B cell (primary cell): ENCODE data around the gene GIGYF1. TPM values are rescaled to one million over a fixed set of nuclear protein-coding genes. Genes with fewer than 3 reads are reported as not detected.
"Not testable (repeated sequence)": the region's sequence is repeated elsewhere in the genome, so short reads cannot be mapped to it uniquely, and the experiment has no call there.

Experiments used
- ATAC-seq: fragments of 200-7000 bp; cut with Tn5 transposase; one replicate; pipeline ENCODE4 v1.10.0; 2021; ENCODE audit warnings: low read depth, mild to moderate bottlenecking, moderate number of reproducible peaks, moderate library complexity
- CTCF ChIA-PET: fragments of 350-600 bp; sonication (Branson Sonifier 250); formaldehyde crosslinking; loops from one replicate; lab custom pipeline; 2021; ENCODE audit warnings: antibody characterized with exemption, inconsistent platforms; lab: Charles Lee
- POLR2A ChIA-PET: fragments of 350-600 bp; sonication (Branson Sonifier 250); formaldehyde crosslinking; loops from one replicate; lab custom pipeline; 2021; ENCODE audit warnings: antibody characterized with exemption; lab: Charles Lee
- DNase-seq: peaks from one replicate; pipeline ENCODE4 v3.0.0; 2013
- H2AFZ ChIP-seq: 2 replicates; pipeline ENCODE4 v1.6.1; 2012; ENCODE audit warnings: mild to moderate bottlenecking, low read depth, low read length; ENCODE audit not compliant: insufficient read depth, poor library complexity, severe bottlenecking
- H3K27ac ChIP-seq, 2 donors: 1 replicate in 1 of 2; 2 replicates in 1 of 2; pipeline ENCODE4 v1.5.1; 2012 to 2013; ENCODE audit warnings: low read length in 2 of 2, mild to moderate bottlenecking in 2 of 2, moderate library complexity in 1 of 2
- H3K27me3 ChIP-seq, 4 experiments: fragments of 200-600 bp in 1 of 4; sonication (generic) in 1 of 4; replicated peaks in 1 of 4; 1 replicate in 2 of 4; 2 replicates in 2 of 4; pipeline versions ENCODE4 v1.6.1 to v1.7.0; 2013 to 2016; ENCODE audit warnings: low read length in 3 of 4, mild to moderate bottlenecking in 2 of 4, mixed read lengths in 1 of 4, moderate library complexity in 1 of 4; ENCODE audit not compliant: insufficient read depth in 4 of 4, control insufficient read depth in 3 of 4; ENCODE audit errors: control extremely low read depth in 1 of 4
- H3K36me3 ChIP-seq, 2 experiments: replicated peaks in 1 of 2; 1 replicate in 1 of 2; 2 replicates in 1 of 2; pipeline versions ENCODE4 v1.6.1 to v1.7.1; 2013; ENCODE audit warnings: low read length in 1 of 2; ENCODE audit not compliant: insufficient read depth in 2 of 2, control insufficient read depth in 1 of 2; ENCODE audit errors: control extremely low read depth in 1 of 2, extremely low read depth in 1 of 2
- H3K4me1 ChIP-seq, 2 donors: fragments of 200-600 bp in 1 of 2; sonication (generic) in 1 of 2; 1 replicate in 1 of 2; 2 replicates in 1 of 2; pipeline versions ENCODE4 v1.5.1 to v1.6.1; 2013 to 2017; ENCODE audit warnings: low read length in 2 of 2; ENCODE audit not compliant: control insufficient read depth in 2 of 2, insufficient read depth in 2 of 2
- H3K4me2 ChIP-seq: replicated peaks from 2 replicates; pipeline ENCODE3; 2012; ENCODE audit warnings: mild to moderate bottlenecking, low read depth, low read length; ENCODE audit not compliant: poor library complexity, severe bottlenecking
- H3K4me3 ChIP-seq, 5 experiments: fragments of 200-600 bp in 1 of 5; sonication (generic) in 1 of 5; 1 replicate in 3 of 5; 2 replicates in 2 of 5; pipeline versions ENCODE4 v1.5.1 to v1.7.0; 2011 to 2016; ENCODE audit warnings: low read length in 4 of 5, mild to moderate bottlenecking in 4 of 5, low read depth in 2 of 5, control low read depth in 1 of 5, moderate library complexity in 1 of 5; ENCODE audit not compliant: insufficient read depth in 1 of 5; ENCODE audit errors: control extremely low read depth in 1 of 5, extremely low read depth in 1 of 5
- H3K79me2 ChIP-seq: fragments of 200-600 bp; sonication (generic); one replicate; pipeline ENCODE4 v1.6.0; 2016; ENCODE audit warnings: low read length; ENCODE audit not compliant: control insufficient read depth, insufficient read depth
- H3K9ac ChIP-seq: fragments of 200-600 bp; sonication (generic); 2 replicates; pipeline ENCODE4 v1.6.1; 2017; ENCODE audit warnings: mild to moderate bottlenecking, low read length, moderate library complexity
- H3K9me3 ChIP-seq, 3 donors: one replicate each; pipeline versions ENCODE4 v1.6.1 to v1.7.1; 2013; ENCODE audit warnings: low read length in 2 of 3; ENCODE audit not compliant: control insufficient read depth in 2 of 3, insufficient read depth in 1 of 3; ENCODE audit errors: control extremely low read depth in 1 of 3
- H4K20me1 ChIP-seq: 2 replicates; pipeline ENCODE4 v1.6.0; 2012; ENCODE audit warnings: mild to moderate bottlenecking, low read length; ENCODE audit not compliant: insufficient read depth, control insufficient read depth, poor library complexity, severe bottlenecking
- H3K27ac Mint-ChIP-seq: one replicate; pipeline ENCODE4 v1.8.0; 2021; ENCODE audit warnings: mixed read lengths
- H3K27me3 Mint-ChIP-seq: one replicate; pipeline ENCODE4 v1.8.0; 2021; ENCODE audit warnings: mixed read lengths
- H3K4me1 Mint-ChIP-seq: one replicate; pipeline ENCODE4 v1.8.0; 2021; ENCODE audit warnings: mixed read lengths
- H3K4me3 Mint-ChIP-seq: one replicate; pipeline ENCODE4 v1.8.0; 2021; ENCODE audit warnings: mixed read lengths
- H3K9me3 Mint-ChIP-seq: one replicate; pipeline ENCODE4 v1.8.0; 2022; ENCODE audit warnings: mixed read lengths; ENCODE audit not compliant: insufficient read depth
- EZH2 ChIP-seq: IDR thresholded peaks from 2 replicates; pipeline ENCODE4 v1.6.1; 2012; ENCODE audit warnings: borderline replicate concordance, low read depth, mild to moderate bottlenecking, moderate library complexity, low read length; ENCODE audit not compliant: insufficient read depth, poor library complexity, severe bottlenecking
- WGBS: methylation state at CpG from one replicate; pipeline ENCODE4 v1.1.5; 2013; ENCODE audit warnings: missing lambda C conversion rate; ENCODE audit not compliant: insufficient coverage; 5-methylcytosine and 5-hydroxymethylcytosine counted together
- intact Hi-C: fragments of 100-400 bp; cut with micrococcal nuclease; formaldehyde crosslinking; loops from one replicate; pipeline ENCODE4 v1.10.0; 2022
- polyA plus RNA-seq: library from polyadenylated mRNA; depleted of rRNA; stranded (reverse); fragments of >200 nt; gene quantifications from 2 replicates; pipeline ENCODE4 v1.2.3, GENCODE V29; 2012
- total RNA-seq, 2 donors: library from RNA; stranded (reverse); fragments of 120-200 nt in 1 of 2; gene quantifications; 1 replicate in 1 of 2; 2 replicates in 1 of 2; pipeline versions ENCODE4 v1.2.3 to v1.2.4, GENCODE V29; 2013 to 2022
- TF ChIP-seq, protein P1 (sequence below): fragments of 200-600 bp; IDR thresholded peaks from one replicate; pipeline ENCODE4 v1.8.0; 2022; ENCODE audit warnings: antibody characterized with exemption, mild to moderate bottlenecking

GIGYF1 gene
- total and polyA plus RNA-seq, 2 donors (not counting 1 experiment from before 2014, with no cell fraction given): 45.9 to 134 TPM

DNA sequence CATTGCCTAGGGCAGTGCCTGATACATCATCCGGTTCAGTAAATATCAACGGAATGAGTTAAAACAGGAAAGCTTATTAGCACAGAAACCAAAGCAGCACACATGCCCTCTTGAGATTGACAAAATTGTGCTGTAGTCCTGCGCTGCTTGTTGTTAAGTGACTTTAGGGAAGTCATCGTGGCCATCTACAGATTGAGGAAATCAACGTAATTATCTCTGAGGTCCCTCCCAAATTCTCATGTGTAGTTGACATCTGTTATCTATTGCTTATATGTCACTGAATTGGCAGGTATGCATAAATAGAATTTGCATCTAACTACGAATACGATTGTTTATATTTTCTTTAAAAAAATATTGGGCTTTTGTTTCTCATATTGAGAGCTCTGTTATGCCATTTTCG lies 24.0 kb downstream of the GIGYF1 start:
- no peak for TF ChIP-seq EZH2
- TF ChIP-seq, protein P1, sequence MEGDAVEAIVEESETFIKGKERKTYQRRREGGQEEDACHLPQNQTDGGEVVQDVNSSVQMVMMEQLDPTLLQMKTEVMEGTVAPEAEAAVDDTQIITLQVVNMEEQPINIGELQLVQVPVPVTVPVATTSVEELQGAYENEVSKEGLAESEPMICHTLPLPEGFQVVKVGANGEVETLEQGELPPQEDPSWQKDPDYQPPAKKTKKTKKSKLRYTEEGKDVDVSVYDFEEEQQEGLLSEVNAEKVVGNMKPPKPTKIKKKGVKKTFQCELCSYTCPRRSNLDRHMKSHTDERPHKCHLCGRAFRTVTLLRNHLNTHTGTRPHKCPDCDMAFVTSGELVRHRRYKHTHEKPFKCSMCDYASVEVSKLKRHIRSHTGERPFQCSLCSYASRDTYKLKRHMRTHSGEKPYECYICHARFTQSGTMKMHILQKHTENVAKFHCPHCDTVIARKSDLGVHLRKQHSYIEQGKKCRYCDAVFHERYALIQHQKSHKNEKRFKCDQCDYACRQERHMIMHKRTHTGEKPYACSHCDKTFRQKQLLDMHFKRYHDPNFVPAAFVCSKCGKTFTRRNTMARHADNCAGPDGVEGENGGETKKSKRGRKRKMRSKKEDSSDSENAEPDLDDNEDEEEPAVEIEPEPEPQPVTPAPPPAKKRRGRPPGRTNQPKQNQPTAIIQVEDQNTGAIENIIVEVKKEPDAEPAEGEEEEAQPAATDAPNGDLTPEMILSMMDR: no peak

DNA sequence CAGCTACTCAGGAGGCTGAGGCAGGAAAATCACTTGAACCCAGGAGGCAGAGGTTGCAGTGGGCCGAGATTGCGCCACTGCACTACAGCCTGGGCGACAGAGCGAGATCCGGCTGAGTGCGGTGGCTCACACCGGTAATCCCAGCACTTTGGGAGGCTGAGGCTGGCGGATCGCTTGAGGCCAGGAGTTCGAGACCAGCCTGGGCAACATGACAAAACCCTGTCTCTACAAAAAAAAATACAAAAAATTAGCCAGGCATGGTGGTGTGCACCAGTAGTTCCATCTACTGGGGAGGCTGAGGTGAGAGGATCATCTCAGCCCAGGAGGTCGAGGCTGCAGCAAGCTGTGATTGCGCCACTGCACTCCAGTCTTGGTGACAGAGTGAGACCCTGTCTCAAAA lies 24.9 kb downstream of the GIGYF1 start:
- POLR2A ChIA-PET: not testable (repeated sequence)

More for the DNA sequence above, 24.0 kb downstream of the GIGYF1 start:
- H3K4me3 ChIP-seq: no peak overlapping the region
- peaks cover 3% of the 10 kb centered on the region for H3K27me3 Mint-ChIP-seq
- no peak overlapping the region for H3K9ac ChIP-seq
- H3K9me3 Mint-ChIP-seq: no peaks in the 10 kb centered on the region
- H3K4me2 ChIP-seq: no peak overlapping the region
- H3K4me1 ChIP-seq: peaks cover 0 to 6% of the 10 kb centered on the region in 2 donors
- H3K27ac Mint-ChIP-seq: no peak overlapping the region
- no peak overlapping the region for H3K27ac ChIP-seq
- no peaks in the 10 kb centered on the region for H3K36me3 ChIP-seq
- peaks cover 12% of the 10 kb centered on the region for H3K79me2 ChIP-seq
- CTCF ChIA-PET: interaction anchor here (0.9 to 1.7 kb wide), 2 partner anchors 23 to 40 kb away, joined by 3 read pairs; no protein-coding TSS in a partner anchor
- H3K4me1 Mint-ChIP-seq: peaks cover 3% of the 10 kb centered on the region
- H2AFZ ChIP-seq: no peak overlapping the region
- H3K27me3 ChIP-seq: no peaks in the 10 kb centered on the region
- H4K20me1 ChIP-seq: peaks cover 6% of the 10 kb centered on the region
- no peaks in the 10 kb centered on the region for H3K9me3 ChIP-seq
- H3K4me3 Mint-ChIP-seq: no peak overlapping the region
- no peak for ATAC-seq
- DNase-seq: no peak
- 54% methylated on average over 6 of the region's 8 CpGs for WGBS
- intact Hi-C loops: loop anchor here (10.0 kb wide), 1 partner anchor 585 kb away; the partner anchor contains the start of genes COPS6 and ZNF3
- POLR2A ChIA-PET: interaction anchor here (0.7 kb wide), 1 partner anchor 21 kb away, joined by 5 read pairs; no protein-coding TSS in a partner anchor

More for the DNA sequence above, 24.9 kb downstream of the GIGYF1 start:
- H3K27ac Mint-ChIP-seq, H3K27me3 Mint-ChIP-seq, H3K27me3 ChIP-seq, DNase-seq, H3K27ac ChIP-seq, H3K79me2 ChIP-seq, H3K9me3 ChIP-seq, H3K4me3 Mint-ChIP-seq, CTCF ChIA-PET, H3K9me3 Mint-ChIP-seq, ATAC-seq, H3K9ac ChIP-seq, intact Hi-C loops, H3K36me3 ChIP-seq, H3K4me2 ChIP-seq, H3K4me1 Mint-ChIP-seq, H3K4me3 ChIP-seq, H2AFZ ChIP-seq, H3K4me1 ChIP-seq, H4K20me1 ChIP-seq: not testable (repeated sequence)
- WGBS: 98% methylated on average over 9 of the region's 12 CpGs
